ENCODE measurements around the gene CPO.

The CPO gene

GRCh38 chr2:206969192-206969591 lies 29.9 kb downstream of the CPO start:
- no peak overlapping the region for H3K4me3 ChIP-seq (ENCODE audit: low read depth, low read length)
- no peaks in the 10 kb centered on the region for H3K36me3 ChIP-seq
- TF ChIP-seq, protein P1, sequence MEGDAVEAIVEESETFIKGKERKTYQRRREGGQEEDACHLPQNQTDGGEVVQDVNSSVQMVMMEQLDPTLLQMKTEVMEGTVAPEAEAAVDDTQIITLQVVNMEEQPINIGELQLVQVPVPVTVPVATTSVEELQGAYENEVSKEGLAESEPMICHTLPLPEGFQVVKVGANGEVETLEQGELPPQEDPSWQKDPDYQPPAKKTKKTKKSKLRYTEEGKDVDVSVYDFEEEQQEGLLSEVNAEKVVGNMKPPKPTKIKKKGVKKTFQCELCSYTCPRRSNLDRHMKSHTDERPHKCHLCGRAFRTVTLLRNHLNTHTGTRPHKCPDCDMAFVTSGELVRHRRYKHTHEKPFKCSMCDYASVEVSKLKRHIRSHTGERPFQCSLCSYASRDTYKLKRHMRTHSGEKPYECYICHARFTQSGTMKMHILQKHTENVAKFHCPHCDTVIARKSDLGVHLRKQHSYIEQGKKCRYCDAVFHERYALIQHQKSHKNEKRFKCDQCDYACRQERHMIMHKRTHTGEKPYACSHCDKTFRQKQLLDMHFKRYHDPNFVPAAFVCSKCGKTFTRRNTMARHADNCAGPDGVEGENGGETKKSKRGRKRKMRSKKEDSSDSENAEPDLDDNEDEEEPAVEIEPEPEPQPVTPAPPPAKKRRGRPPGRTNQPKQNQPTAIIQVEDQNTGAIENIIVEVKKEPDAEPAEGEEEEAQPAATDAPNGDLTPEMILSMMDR (IDR thresholded peaks at IDR 0.05; ENCODE audit: low read depth, low read length), result no peak
- H3K9me3 ChIP-seq (ENCODE audit: severe bottlenecking), result no peaks in the 10 kb centered on the region
- DNase-seq, result no peak
- no peak overlapping the region for H3K27ac ChIP-seq
- no peaks in the 10 kb centered on the region for H3K27me3 ChIP-seq (ENCODE audit: insufficient read depth, low read depth, severe bottlenecking)

GRCh38 chr2:206970589-206971360 lies 31.5 kb downstream of the CPO start:
- DNase-seq, result no peak
- H3K27ac ChIP-seq, result no peak overlapping the region
- no peaks in the 10 kb centered on the region for H3K36me3 ChIP-seq
- TF ChIP-seq, protein P1 (IDR thresholded peaks at IDR 0.05; ENCODE audit: low read depth, low read length), result no peak
- no peak overlapping the region for H3K4me3 ChIP-seq (ENCODE audit: low read depth, low read length)
- no peaks in the 10 kb centered on the region for H3K9me3 ChIP-seq (ENCODE audit: severe bottlenecking)
- no peaks in the 10 kb centered on the region for H3K27me3 ChIP-seq (ENCODE audit: insufficient read depth, low read depth, severe bottlenecking)

DNA sequence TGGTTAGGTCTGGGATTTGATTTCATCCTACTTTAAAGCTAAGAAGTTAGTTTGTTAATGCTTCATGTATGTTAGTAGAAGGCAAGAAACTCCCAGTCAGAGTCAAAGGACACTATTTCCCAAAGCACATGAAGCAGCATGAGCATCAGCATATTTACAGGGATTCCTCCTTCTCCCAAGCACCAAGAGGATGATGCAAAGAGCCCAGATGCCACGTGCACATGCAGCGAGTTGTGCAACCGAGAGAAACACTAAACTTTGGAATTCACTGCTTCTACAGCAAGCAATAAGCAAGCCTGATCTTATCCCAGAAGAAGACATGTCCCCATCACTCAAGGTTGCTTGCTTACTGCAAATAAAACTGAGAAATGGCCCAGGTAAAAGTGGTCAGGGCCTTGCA lies 32.5 kb downstream of the CPO start:
- no peak overlapping the region for H3K4me3 ChIP-seq (ENCODE audit: low read depth, low read length)
- no peak for DNase-seq
- no peak overlapping the region for H3K27ac ChIP-seq

DNA sequence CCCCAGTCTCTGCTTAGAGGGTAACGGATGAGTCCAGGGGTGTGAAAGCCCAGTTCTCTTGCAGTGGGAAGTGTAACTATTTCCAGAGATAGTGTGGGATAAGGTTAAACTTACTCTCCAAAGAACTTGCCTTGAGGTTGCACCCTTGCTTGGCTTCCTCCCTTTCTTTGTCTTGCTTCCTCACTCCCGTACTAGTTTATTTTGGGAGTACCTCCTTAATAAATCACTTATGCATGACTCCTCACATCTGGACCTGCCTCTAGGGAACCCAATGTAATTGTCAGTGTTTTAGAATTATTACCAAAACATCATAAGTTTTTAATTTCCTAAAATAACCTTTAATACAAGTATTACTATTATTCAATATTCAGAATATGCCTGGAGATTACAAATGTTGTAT lies 35.2 kb downstream of the CPO start:
- no peak for DNase-seq
- Histone ChIP-seq H3K27ac (no peak overlapping the region), H3K4me3 (ENCODE audit: low read depth, low read length) (no peak overlapping the region), H3K36me3 (no peaks in the 10 kb centered on the region), H3K27me3 (ENCODE audit: insufficient read depth, low read depth, severe bottlenecking) (no peaks in the 10 kb centered on the region), H3K9me3 (ENCODE audit: severe bottlenecking) (no peaks in the 10 kb centered on the region)
- TF ChIP-seq, protein P1 (IDR thresholded peaks at IDR 0.05; ENCODE audit: low read depth, low read length), result no peak

More for the DNA sequence above, 32.5 kb downstream of the CPO start:
- Histone ChIP-seq H3K9me3 (ENCODE audit: severe bottlenecking) (no peaks in the 10 kb centered on the region), H3K27me3 (ENCODE audit: insufficient read depth, low read depth, severe bottlenecking) (no peaks in the 10 kb centered on the region), H3K36me3 (no peaks in the 10 kb centered on the region)
- TF ChIP-seq, protein P1 (IDR thresholded peaks at IDR 0.05; ENCODE audit: low read depth, low read length), result no peak

DNA sequence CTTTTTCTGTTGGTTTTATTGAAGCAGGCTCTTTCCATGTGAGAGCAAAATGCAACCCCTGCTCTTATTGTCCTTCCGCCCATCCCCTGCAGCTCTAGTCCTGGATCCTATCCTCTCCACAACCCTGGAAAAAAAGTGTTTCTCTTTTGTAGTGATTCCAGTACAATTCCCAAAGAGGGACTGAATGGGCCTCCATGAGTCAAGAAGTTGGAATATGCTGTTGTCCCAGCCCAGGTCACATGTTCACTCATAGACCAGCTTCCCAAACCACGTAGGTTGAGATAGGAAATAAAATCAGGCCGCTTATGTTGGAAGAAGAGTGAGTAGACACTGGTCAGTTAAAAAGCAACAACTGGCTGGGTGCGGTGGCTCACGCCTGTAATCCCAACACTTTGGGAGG lies 39.4 kb downstream of the CPO start:
- no peak for DNase-seq
- TF ChIP-seq, protein P1 (IDR thresholded peaks at IDR 0.05; ENCODE audit: low read depth, low read length), result no peak
- no peak overlapping the region for H3K4me3 ChIP-seq (ENCODE audit: low read depth, low read length)
- no peak overlapping the region for H3K27ac ChIP-seq
- H3K36me3 ChIP-seq, result no peaks in the 10 kb centered on the region
- no peaks in the 10 kb centered on the region for H3K27me3 ChIP-seq (ENCODE audit: insufficient read depth, low read depth, severe bottlenecking)
- H3K9me3 ChIP-seq (ENCODE audit: severe bottlenecking), result no peaks in the 10 kb centered on the region

DNA sequence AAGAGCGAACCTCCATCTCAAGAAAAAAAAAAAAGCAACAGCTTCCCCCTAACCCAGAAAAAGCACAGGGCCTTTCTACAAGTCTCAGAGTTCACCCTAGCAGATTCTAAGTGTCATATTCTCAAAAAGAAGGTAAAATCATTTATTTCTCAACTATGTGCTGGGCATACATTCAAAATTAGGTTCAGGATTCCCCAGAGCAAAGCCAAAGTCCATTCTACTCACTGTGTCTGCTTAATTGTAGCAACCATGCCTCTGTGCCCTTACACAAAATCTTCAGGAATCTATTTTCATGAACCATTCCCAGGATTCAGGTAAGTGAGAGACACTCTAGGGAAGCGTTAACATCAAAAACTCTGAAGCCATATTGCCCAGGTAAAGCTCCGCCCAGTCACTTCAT lies 40.0 kb downstream of the CPO start:
- H3K4me3 ChIP-seq (ENCODE audit: low read depth, low read length), result no peak overlapping the region
- no peak overlapping the region for H3K27ac ChIP-seq
- no peaks in the 10 kb centered on the region for H3K36me3 ChIP-seq
- H3K9me3 ChIP-seq (ENCODE audit: severe bottlenecking), result no peaks in the 10 kb centered on the region
- TF ChIP-seq, protein P1 (IDR thresholded peaks at IDR 0.05; ENCODE audit: low read depth, low read length), result no peak
- DNase-seq, result no peak
- no peaks in the 10 kb centered on the region for H3K27me3 ChIP-seq (ENCODE audit: insufficient read depth, low read depth, severe bottlenecking)
